Globus pallidus (tissue), 1 donor: ENCODE measurements around the gene UQCRQ.
A peak's percentile ranks its signal among the peaks of the same experiment; 100 is the strongest.

Experiments used
- DNase-seq: peaks from one replicate; pipeline ENCODE4 v3.0.0-alpha.2; 2015; ENCODE audit warnings: low spot score

Gene UQCRQ

GRCh38 chr5:132866342-132867045 is at the start of gene UQCRQ, which contains the start of gene GDF9:
Gene UQCRQ, plus strand, starts transcription at chr5:132866642. Its CDS starts 240 bp downstream, at chr5:132866882.
Gene GDF9, minus strand, starts transcription at chr5:132866469. Its CDS starts 1,936 bp downstream, at chr5:132864533.
- peak; percentile 100 for DNase-seq

- DNase-seq, result no peak
These were observed 49.4 kb upstream of the UQCRQ start for GRCh38 chr5:132817011-132817410.

- DNase-seq, result no peak
These were observed 47.0 kb upstream of the UQCRQ start for GRCh38 chr5:132819468-132819867.

- DNase-seq, result peak; percentile 97
These were observed 46.2 kb upstream of the UQCRQ start for GRCh38 chr5:132820162-132820754.

GRCh38 chr5:132821350-132821749 is 45.1 kb upstream of the UQCRQ start:
- DNase-seq, result no peak

- peak; percentile 89 for DNase-seq
These were observed 44.7 kb upstream of the UQCRQ start for GRCh38 chr5:132821791-132822190.

- DNase-seq, result no peak
These were observed 43.6 kb upstream of the UQCRQ start for GRCh38 chr5:132822650-132823480.

- no peak for DNase-seq
These were observed 42.9 kb upstream of the UQCRQ start for GRCh38 chr5:132823481-132824050.

- DNase-seq, result no peak
These were observed 42.0 kb upstream of the UQCRQ start for GRCh38 chr5:132824426-132824825.

- DNase-seq, result no peak
These were observed 41.2 kb upstream of the UQCRQ start for GRCh38 chr5:132825033-132825833.

- no peak for DNase-seq
These were observed 40.5 kb upstream of the UQCRQ start for GRCh38 chr5:132825834-132826391.

- DNase-seq, result no peak
These were observed 39.9 kb upstream of the UQCRQ start for GRCh38 chr5:132826424-132827082.

GRCh38 chr5:132827943-132828673 is 38.3 kb upstream of the UQCRQ start:
- DNase-seq, result no peak

GRCh38 chr5:132828846-132829494 is 37.5 kb upstream of the UQCRQ start:
- no peak for DNase-seq

GRCh38 chr5:132829742-132830435 is 36.6 kb upstream of the UQCRQ start:
- peak; percentile 79 for DNase-seq

GRCh38 chr5:132830436-132831094 is 35.9 kb upstream of the UQCRQ start, which contains the start of gene SHROOM1:
Gene SHROOM1, minus strand, starts transcription at chr5:132830647. Its CDS starts 4,507 bp downstream, at chr5:132826140.
- no peak for DNase-seq

GRCh38 chr5:132831095-132831860 is 35.2 kb upstream of the UQCRQ start:
- no peak for DNase-seq
